GM15510 (cell line): ENCODE data around the gene CCSER2.

ENCODE experiments used
- POLR2A ChIP-seq: IDR thresholded peaks from 3 replicates; pipeline ENCODE4 v1.6.1; 2011; ENCODE audit warnings: borderline replicate concordance; ENCODE audit not compliant: insufficient read length; ENCODE audit errors: extremely low read depth

Gene CCSER2

GRCh38 chr10:84484541-84484940 lies 156.2 kb downstream of the CCSER2 start:
- no peak for TF ChIP-seq POLR2A

GRCh38 chr10:84493361-84493760 lies 165.0 kb downstream of the CCSER2 start:
- TF ChIP-seq POLR2A, result no peak

DNA sequence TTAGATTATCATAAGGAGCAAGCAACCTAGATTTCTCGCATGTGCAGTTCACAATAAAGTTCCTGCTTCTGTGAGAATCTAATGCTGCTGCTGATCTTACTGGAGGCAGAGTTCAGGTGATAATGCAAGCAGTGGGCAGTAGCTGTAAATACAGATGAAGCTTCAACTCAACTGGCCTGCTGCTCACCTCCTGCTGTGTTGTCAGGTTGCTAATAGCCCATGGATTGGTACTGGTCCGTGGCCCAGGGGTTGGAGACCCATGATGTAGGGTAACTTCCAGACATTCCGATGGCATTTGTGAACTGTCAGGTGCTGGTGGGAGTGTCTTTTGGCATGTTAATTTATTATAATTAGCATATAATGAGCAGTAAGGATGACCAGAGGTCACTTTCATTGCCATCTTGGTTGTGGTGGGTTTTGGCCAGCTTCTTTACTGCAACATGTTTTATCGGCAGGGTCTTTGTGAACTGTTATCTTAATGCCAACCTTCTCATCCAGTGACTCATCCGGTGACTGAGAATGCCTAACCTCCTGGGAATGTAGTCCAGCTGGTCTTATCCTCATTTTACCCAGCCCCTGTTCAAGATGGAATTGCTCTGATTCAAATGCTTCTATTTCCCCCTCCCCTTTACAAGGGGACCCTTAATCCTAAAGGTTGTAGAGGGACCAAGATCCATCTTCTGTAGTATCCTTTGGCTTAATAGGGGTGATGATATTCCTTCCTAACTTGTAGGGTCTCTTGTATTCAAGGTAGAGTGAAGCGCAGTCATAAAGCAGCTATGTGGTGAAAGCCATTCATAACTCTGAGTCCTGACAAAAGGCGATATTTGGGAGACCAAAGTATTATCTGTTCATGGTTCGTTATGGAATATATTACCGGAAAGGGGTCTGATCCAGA lies 165.8 kb downstream of the CCSER2 start:
- no peak for TF ChIP-seq POLR2A

- TF ChIP-seq POLR2A, result no peak
Observed at GRCh38 chr10:84494849-84495180, 166.4 kb downstream of the CCSER2 start.

- no peak for TF ChIP-seq POLR2A
Observed at GRCh38 chr10:84497978-84498377, 169.6 kb downstream of the CCSER2 start.

DNA sequence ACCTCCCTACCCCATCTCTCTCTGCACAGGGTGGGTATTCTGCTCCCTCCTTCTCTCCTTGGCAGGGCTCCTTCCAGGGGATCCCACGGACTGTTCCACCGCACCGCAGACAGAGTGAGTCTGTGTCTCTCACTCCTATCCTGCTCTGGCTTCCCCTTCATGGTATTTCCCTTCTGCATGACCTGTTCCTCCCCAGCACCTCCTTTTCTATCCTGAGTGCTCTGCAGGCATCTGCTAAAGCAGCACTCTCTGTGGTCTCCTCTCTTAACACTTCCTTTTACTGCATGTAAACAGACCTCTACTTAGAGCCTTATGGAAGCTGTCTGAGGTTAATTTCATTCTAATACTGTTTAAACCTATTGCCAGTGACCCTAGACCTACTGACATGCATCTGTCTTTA lies 171.5 kb downstream of the CCSER2 start:
- no peak for TF ChIP-seq POLR2A

DNA sequence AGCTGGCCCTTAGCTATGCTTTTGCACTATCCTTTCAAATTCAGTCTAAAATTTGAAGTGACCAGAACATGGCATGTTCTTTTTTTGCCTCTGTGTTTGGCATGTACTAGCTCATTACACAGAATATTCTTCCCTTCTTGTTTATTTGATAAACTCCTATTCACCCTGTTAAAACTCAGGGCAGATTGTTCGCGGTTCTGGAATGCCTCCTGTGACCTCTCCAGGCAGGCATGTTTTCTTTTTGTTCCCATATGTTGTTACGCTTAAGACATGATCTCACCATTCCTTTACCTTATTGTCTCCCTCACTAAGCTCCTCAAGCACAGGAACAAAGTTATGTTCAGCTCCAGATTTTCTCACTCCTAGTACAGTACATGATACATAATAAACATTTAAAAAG lies 181.7 kb downstream of the CCSER2 start:
- no peak for TF ChIP-seq POLR2A

- TF ChIP-seq POLR2A, result no peak
Observed at GRCh38 chr10:84511106-84511505, 182.7 kb downstream of the CCSER2 start.

DNA sequence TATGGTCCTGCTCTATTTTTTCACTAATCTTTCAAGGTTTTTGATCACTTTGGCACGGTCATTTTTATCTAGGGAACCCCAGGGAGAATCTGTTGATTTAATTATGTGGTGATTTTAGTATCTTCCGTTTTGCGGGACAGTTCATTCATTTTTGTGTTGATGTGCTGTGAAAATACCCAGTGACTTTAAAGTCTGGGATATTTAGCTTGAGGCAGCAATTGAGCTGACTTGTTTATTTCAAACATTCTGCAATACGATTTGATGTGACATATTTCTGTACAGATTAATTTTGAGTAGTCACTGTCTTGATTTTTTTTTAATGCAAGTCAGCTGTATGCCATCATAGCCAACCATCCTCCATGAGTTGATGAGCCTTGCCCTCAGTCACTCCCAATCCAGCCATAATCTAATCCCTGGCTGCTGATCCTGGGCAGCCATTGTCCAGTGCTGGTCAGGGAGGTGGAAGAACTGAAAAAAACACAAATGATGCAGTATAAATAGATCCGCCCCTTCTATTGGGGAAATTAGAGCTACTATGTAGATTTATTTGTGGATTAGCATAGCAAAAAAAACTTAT lies 183.4 kb downstream of the CCSER2 start:
- TF ChIP-seq POLR2A, result no peak

- no peak for TF ChIP-seq POLR2A
Observed at GRCh38 chr10:84517554-84517953, 189.2 kb downstream of the CCSER2 start.

DNA sequence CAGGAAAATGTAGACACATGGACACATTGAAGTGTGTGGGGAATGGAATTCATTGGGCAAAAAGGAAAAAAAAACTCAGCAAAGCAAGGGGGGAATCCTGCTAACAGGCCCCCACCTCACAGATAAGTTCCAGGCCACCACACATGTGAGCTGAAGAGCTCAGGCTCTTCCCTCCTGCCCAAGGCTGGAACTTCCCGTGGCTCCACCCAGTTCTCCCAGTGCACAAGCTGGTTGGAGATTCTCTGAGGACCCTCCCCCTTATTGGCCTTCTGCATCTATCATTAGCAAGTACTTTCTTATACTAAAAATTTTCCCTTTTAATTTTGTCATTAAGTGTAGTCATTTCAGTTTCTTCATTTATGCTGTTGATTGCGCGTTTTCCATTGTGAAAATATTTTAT lies 190.8 kb downstream of the CCSER2 start:
- no peak for TF ChIP-seq POLR2A

DNA sequence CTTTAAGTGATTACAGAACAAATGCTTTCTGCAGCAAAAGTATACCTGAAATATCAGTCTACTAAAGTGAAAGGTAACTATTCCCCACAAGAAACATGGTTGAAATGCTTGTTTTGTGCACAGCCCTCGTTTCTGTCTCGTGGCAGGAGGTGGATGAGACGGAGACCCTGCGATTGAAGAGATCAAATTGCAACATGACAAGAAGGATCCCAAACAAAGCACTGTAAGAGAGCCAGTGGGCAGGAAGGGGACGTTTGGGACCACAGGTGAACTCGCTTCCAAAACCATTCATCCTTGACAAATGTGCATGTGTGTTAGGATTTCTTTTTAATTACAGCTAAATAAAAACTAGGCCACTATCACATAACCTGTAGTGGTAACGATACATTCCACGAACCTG lies 192.6 kb downstream of the CCSER2 start:
- no peak for TF ChIP-seq POLR2A

DNA sequence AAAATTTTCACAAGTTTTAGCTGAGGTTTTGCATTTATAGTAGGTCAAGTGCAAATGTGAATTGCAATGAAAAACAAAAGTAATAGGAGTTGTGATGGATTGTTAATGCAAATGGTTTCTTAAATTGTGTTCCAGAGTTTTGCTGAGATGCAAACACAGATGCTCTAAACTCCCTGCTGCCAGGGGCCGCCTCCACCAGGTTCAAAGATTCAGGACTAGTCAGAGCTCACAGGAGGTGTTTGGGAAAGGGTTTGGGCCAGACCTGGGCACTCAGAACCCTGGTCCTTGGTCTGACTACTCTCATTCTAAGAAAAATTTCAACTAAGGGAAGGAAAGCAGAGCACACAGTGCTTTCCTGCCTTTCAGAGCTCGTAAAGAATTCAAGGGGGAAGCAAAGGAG lies 193.1 kb downstream of the CCSER2 start:
- TF ChIP-seq POLR2A, result no peak

DNA sequence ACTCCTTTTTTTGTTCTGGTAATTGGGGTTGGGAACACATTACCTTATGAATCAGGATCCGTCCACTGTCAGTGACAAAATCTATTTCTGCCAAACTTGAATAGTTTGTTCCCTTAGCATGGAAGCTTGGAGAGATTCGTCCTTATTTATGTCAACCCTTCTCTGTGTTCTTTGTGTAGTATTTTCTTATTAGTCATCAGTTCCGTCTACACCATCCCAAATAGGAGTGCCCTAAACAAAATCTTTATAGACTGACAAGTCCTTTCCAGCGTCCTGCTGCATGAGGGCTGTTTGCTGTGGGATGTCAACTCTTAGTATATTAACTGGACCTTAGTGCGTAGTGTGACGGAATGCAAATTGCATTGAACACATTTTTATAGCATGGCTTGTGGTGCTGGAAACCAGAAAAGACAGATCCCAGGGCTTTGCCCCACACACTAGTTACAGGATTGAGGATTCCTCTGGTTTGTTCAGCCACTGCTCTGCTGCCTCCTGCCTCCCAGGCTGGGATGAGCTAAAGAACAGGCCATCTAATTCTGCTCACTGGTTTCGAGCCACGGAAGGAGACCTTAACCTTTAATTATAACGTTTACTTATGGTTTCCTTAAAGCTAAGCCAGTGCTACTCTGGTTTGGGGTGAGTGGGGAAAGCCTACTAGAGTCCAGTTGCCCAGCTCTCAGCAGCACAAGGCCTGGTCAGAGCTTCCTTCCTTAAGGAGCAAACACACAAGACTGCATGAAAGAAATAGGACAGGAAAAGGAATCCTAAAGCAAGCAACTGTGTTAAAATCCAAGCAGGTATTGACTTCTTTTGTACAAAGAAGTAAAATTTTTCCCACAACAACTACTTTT lies 194.4 kb downstream of the CCSER2 start:
- no peak for TF ChIP-seq POLR2A

DNA sequence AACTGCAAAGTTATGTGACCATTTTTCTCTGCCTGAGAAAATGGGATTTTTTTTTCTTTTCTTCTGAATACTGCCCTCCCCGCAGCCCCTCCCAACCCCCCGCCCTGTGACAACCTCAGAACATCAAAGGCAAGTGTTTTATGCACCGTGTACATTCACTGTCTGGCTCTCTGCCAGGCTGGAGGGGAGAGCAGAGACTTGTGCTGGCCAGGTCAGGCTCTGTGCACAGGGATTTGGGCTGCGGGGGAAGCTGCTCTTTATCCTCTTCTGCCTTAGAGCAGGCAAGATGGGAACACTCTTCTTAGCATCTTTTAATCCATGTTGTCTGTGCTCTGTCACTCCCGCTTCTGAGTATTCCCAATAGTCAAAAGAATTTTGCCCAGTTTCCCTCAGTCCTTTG lies 195.1 kb downstream of the CCSER2 start:
- no peak for TF ChIP-seq POLR2A

DNA sequence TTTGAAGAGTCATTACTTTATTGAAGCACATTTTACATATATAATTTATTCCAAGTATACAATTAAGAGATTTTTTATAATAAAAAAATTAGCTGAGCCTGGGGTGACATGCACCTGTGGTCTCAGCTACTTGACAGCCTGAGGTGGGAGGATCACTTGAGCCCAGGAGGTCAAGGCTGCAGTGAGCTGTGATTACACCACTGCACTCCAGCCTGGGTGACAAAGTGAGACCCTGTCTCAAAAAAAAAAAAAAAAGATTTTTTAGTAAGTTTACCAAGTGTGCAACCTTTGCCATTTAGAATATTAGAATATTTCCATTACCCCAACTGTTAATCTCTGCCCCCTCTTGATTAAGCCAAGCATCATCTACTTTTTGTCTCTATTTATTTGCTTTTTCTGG lies 196.0 kb downstream of the CCSER2 start:
- TF ChIP-seq POLR2A, result no peak

DNA sequence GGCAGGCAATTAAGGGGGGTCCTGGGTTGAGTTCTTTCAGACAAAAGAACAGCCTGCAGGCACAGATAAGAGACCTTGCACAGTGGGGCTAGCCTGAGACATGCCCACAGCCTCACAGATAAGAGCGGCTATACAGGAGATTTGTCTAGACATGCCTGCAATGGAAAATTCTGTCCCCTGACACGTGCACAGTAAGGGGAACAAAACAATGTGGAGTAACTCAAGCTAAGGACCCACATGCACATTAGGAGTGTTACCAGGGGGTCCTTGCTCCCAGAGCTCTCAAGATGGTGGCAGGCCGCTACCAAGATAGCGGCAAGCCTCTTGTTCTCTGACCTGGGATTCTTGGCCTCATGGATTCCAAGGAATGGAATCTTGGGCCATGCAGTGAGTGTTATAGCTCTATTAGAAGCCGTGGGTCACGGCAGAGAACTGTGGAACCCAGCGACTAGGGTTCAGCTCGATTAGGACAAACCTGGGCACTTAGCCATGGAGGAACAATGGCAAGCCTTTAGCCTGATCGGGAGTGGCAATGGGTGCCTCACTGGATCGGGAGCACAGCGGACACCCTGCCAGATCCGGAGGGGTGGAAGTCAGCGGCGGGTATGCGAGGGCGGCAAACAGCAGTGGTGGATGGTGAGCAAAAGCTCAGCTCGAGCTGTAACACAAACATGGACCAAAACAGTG lies 196.9 kb downstream of the CCSER2 start:
- no peak for TF ChIP-seq POLR2A
